Measurements from ENCODE around the gene GTF3C1.

GTF3C1 gene

GRCh38 chr16:27499659-27500055 is 50.1 kb downstream of the GTF3C1 start:
- no peak overlapping the region for H3K4me3 ChIP-seq
- H3K27ac ChIP-seq = no peak overlapping the region
- DNase-seq (ENCODE audit: low spot score) = no peak
- TF ChIP-seq, protein P1, sequence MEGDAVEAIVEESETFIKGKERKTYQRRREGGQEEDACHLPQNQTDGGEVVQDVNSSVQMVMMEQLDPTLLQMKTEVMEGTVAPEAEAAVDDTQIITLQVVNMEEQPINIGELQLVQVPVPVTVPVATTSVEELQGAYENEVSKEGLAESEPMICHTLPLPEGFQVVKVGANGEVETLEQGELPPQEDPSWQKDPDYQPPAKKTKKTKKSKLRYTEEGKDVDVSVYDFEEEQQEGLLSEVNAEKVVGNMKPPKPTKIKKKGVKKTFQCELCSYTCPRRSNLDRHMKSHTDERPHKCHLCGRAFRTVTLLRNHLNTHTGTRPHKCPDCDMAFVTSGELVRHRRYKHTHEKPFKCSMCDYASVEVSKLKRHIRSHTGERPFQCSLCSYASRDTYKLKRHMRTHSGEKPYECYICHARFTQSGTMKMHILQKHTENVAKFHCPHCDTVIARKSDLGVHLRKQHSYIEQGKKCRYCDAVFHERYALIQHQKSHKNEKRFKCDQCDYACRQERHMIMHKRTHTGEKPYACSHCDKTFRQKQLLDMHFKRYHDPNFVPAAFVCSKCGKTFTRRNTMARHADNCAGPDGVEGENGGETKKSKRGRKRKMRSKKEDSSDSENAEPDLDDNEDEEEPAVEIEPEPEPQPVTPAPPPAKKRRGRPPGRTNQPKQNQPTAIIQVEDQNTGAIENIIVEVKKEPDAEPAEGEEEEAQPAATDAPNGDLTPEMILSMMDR (IDR thresholded peaks at IDR 0.05) = no peak

GRCh38 chr16:27498916-27499658 is 50.6 kb downstream of the GTF3C1 start:
- H3K4me3 ChIP-seq = no peak overlapping the region
- DNase-seq (ENCODE audit: low spot score) = no peak
- no peak overlapping the region for H3K27ac ChIP-seq
- TF ChIP-seq, protein P1 (IDR thresholded peaks at IDR 0.05) = no peak

GRCh38 chr16:27498031-27498825 is 51.5 kb downstream of the GTF3C1 start:
- no peak for DNase-seq (ENCODE audit: low spot score)
- Histone ChIP-seq H3K4me3 (no peak overlapping the region), H3K27ac (no peak overlapping the region)
- TF ChIP-seq, protein P1 (IDR thresholded peaks at IDR 0.05) = no peak

- H3K27ac ChIP-seq = no peak overlapping the region
- TF ChIP-seq, protein P1 (IDR thresholded peaks at IDR 0.05) = no peak
- no peak for DNase-seq (ENCODE audit: low spot score)
- H3K4me3 ChIP-seq = no peak overlapping the region
Observed at GRCh38 chr16:27495191-27495590, 54.5 kb downstream of the GTF3C1 start.

- DNase-seq (ENCODE audit: low spot score) = no peak
Observed at GRCh38 chr16:27492588-27492979, 57.1 kb downstream of the GTF3C1 start.

GRCh38 chr16:27491894-27492587 is 57.7 kb downstream of the GTF3C1 start:
- no peak for DNase-seq (ENCODE audit: low spot score)
- Histone ChIP-seq H3K27ac (no peak overlapping the region), H3K4me3 (no peak overlapping the region)
- TF ChIP-seq, protein P1 (IDR thresholded peaks at IDR 0.05) = no peak

More at GRCh38 chr16:27492588-27492979, 57.1 kb downstream of the GTF3C1 start:
- Histone ChIP-seq H3K27ac (no peak overlapping the region), H3K4me3 (no peak overlapping the region)
- TF ChIP-seq, protein P1 (IDR thresholded peaks at IDR 0.05) = no peak
